ENCODE measurements around the gene HPCAL1.

The HPCAL1 gene

GRCh38 chr2:10347562-10347948 lies 44.9 kb downstream of the HPCAL1 start:
- no peak for DNase-seq

GRCh38 chr2:10348891-10349290 lies 46.2 kb downstream of the HPCAL1 start:
- no peak for DNase-seq

- DNase-seq = no peak
These were observed 48.1 kb downstream of the HPCAL1 start for GRCh38 chr2:10350761-10351160.

DNA sequence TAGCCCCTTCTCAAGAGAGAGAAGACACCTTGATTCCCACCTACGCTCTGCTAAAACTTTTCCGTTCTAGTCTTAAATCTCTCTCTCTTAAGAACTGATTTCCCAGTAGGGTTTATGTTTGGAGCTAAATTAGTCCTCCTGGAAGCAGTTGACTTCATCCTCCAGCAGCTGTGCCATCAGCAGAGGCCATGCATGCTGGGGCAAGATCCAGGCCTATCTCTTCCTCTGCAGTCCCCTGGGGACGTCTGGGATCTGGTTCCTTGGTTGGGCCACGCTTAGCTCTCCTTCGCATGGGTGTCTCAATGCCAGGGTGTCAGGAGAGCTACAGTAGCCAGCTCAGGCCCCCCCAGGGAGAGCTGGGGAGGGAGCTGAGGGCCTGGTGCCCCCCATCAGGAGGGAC lies 49.7 kb downstream of the HPCAL1 start:
- no peak for DNase-seq

- no peak for DNase-seq
These were observed 50.3 kb downstream of the HPCAL1 start for GRCh38 chr2:10352972-10353371.

GRCh38 chr2:10353931-10354330 lies 51.2 kb downstream of the HPCAL1 start:
- no peak for DNase-seq

- DNase-seq = no peak
These were observed 51.7 kb downstream of the HPCAL1 start for GRCh38 chr2:10354399-10354798.

DNA sequence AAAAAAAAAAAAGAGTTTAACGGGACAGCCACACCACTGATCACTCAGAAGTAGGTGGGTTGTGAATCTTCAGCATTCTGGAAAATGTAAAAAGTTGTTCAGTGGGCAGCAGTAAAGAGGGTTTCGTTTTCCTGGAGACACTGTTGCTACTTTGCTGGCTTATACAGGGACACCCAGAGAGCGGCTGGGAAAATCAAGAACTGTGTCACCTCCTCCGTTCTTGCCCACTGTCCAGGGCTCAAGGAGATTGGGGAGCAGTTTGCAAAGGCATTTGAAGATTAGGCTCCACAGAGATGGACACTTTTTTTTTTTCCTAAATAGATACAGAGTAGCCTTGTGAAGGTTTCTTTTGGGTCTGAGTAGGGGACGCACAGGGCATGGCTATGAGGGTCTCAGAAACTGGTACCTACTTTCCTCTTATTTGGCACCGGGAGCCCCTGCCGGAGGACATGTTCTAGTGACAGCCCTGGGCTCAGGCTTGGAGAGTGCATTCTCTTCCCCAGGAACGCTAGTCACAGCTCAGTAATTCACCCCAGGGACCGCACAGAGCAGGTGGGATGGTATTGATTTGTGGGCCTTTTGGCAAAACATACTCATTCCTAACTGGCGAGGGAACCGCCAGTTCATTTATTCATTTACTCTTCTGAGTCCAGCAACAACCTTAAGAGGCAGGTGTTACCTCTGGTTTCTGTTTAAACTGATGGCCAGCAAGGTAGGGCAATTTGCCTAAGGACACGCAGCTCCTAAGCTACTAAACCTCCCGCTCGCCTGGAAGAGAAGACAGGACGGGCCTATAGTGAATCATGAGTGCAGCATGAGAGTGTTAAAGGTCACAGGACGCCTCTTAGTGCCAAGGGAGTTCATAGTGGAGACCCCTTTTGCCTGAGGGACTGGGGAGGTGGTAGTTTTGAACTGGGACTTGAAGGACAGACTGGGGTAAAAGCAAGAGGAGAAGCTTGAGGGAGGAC lies 53.1 kb downstream of the HPCAL1 start:
- no peak for DNase-seq

DNA sequence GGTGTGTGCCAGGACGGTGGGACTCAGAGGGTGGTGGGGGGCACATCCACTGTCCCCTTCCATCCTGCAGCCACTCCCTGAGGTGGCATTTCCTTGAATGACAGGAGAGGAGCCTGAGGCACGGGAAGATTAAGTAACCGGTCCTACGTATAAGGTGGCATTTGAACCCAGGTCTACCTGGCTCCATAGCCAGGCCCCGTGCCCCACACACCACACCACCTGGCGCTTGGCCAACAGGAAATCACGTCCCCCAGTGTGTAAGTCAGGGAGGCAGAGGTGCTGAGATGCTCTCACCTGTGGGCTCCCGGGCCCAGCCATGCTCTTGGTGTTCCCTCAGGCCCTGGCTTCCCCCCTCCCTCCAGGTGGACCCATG lies 53.7 kb downstream of the HPCAL1 start:
- no peak for DNase-seq

DNA sequence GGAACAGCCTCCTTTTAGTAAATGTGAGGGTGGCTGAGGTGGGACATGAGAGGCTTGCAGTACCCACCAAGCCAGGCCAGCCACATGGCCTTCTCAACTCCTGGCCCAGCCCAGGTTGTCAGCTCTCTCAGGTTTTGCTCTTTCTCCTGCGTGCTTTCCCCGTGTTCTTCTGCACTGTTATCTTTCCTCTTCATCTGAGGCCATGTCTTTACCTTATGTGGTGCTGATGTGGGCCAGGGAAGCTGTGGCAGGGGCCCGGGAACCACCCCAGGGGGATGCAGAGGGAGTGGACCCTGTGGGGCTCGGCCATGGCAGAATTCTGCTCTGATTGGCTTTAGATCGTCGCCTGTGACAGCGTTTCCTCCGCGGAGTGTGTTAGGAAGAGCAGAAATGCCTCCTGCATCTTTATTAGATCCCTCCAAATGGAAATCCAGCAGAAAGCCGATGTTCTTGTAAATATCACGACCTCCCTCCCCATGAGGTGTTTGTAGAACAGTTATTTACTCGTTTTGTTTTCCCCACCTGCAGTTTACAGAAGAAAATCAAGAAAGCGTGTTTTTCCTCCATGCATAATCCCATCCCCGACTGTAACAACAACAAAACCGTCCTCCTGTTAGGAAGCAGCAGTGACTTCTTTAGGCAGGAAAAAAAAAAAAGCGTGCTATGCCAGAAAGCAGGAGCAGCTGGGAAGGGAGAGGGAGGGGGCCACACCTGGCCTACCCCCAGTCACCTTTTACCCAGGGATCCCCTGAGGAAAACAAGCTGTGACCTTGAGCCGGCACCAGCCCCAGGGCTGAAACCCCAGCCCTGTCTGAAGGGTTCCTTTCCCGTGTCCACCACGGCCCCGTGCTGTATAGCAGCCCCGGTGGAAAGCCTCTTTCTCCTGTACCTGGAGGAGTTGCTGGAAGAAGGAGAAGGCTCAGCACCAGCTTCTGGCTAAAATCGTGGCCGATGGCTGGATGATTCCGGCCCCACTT lies 54.8 kb downstream of the HPCAL1 start:
- no peak for DNase-seq

DNA sequence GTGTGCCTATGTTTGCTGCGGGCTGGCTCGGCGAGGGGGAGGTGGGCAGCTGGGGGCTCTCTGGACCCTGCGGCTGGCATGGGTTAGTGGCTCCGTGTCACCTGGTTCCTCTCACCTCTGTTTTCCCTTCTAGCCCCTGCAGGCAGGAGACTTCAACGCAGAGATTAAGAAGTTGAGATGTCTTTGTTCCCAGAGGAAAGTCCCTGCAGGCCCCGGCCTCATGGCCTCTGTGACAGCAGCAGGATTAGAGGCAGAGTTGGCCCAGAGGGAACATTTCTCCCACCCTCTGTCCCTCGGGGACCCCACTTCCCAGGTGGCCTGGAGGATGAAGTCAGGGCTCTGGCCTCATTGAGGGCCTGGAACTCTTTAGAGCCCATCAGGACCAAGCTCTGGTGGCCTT lies 56.5 kb downstream of the HPCAL1 start:
- DNase-seq = no peak

DNA sequence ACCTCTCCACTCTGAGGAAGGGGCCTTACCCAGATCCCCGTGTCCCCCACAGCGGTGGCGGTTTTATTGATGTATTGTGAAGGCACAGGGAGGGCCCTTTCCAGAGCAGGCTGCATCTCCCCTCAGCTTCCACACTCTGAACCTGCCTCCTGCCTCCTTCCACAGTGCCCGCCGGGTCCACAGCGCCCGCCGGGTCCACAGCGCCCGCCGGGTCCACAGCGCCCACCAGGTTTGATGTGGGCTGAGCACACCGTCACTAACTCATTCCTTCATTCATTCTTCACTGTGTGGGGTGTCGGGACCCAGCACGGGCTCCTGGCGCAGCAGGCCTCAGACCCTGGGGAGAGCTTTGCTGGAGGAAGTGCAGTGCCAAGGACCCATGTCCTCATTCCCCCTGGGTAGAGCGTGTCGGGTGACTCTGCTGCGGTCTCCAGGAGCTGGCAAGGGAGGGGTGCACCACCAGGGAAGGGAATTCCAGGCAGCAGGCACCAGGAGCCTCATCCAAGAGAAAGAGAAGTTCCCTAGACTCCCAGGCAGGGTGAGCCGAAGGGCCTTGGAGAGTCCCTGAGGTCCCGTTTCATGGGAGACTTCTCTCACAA lies 57.1 kb downstream of the HPCAL1 start:
- no peak for DNase-seq

DNA sequence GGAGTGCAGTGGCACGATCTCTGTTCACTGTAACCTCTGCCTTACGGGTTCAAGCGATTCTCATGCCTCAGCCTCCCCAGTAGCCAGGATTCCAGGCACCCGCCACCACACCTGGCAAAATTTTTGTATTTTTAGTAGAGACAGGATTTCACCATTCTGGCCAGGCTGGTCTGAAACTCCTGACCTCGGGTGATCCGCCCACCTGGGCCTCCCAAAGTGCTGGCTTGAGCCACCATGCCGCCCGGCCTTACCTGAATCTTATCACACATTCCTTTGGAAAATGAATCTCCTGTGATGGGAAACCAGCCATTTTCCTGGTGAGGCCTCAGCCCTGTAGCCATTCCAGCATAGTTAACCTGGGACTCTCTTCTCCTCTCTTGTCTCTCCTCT lies 57.8 kb downstream of the HPCAL1 start:
- no peak for DNase-seq

DNA sequence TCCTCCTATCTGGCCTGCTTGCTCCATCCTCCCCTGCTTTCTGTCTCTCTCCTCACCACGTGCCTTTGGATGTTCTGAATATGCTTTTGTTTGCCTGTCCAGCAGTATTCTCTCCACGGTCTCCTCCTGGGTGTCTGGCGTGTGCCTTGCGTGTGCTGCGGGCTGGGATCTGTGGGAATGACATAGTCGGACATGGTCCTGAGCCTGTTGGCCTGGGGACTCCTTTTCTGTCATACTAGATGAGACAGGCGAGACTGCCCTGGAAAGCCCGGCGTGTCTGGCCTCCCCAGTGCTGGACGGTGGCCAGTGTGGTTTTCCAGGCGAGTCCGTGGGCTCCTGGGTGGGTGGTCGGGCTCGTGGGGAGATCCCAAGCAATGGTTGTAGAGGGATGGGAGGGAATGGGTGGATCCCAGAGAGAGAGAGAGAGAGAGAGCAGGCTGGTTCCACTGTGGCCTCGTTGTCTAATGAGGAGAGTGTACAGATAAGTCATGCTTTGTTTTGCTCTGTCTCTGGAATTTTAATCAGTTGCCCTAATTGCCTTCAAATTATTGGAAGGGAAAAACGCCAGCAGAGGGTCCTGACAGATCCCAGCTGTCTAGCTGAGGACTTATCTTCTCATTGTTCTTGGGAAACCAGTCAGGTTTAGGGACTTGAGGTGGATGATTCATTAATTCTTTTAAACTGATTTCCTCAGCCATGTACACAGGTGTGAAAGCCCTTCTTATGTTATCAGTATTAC lies 58.3 kb downstream of the HPCAL1 start:
- peak in 16 of 58 donors; percentile 15 to 49 (median 32) for DNase-seq

GRCh38 chr2:10362096-10362897 lies 59.6 kb downstream of the HPCAL1 start:
- no peak for DNase-seq

- DNase-seq = no peak
These were observed 60.3 kb downstream of the HPCAL1 start for GRCh38 chr2:10362898-10363454.

GRCh38 chr2:10363861-10364610 lies 61.3 kb downstream of the HPCAL1 start:
- DNase-seq = no peak

DNA sequence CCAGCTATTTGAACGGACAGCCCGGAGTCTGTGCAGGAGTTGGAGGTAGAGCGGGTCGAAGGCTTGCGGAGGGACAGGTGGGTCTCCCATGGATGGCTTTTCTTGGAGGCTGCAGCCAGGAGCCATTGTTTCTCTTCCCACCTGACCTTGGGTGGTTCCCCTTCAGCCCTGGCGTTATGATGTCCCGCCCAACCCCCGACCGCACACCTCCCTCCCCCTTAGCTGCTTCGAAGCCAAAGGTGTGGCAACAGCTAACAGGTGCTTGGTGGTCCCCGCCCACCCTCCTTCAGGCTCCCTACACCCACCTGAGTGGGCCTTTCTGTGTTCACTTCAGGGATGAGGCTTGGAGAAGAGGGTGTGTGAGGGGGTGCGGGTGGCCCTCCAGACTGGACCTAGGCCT lies 62.7 kb downstream of the HPCAL1 start:
- no peak for DNase-seq
